GM23338 (cell line): ENCODE data around the gene FCN2.

Experiments
- CTCF ChIP-seq, 2 experiments: fragments of 200-600 bp in 1 of 2; sonication (generic) in 1 of 2; conservative IDR thresholded peaks; 2 replicates each; pipeline versions ENCODE4 v1.5.1 to v1.6.1; 2016 to 2017; ENCODE audit warnings: antibody characterized with exemption in 2 of 2, low read depth in 2 of 2, mild to moderate bottlenecking in 2 of 2, moderate library complexity in 1 of 2
- EZH2 ChIP-seq: fragments of 200-600 bp; sonication (generic); IDR thresholded peaks from one replicate; pipeline ENCODE4 v1.8.0; 2017; ENCODE audit warnings: antibody characterized with exemption, mild to moderate bottlenecking, low read depth; ENCODE audit not compliant: unreplicated experiment
- EZH2phosphoT487 ChIP-seq: fragments of 200-600 bp; sonication (generic); IDR thresholded peaks from one replicate; pipeline ENCODE4 v1.8.1; 2018; ENCODE audit warnings: antibody characterized with exemption; ENCODE audit not compliant: unreplicated experiment
- REST ChIP-seq: IDR thresholded peaks from one replicate; pipeline ENCODE4 v1.6.1; 2018; ENCODE audit warnings: antibody characterized with exemption; ENCODE audit not compliant: unreplicated experiment

GRCh38 chr9:134891713-134892112 is 11.1 kb downstream of the FCN2 start:
- TF ChIP-seq CTCF (conservative IDR thresholded peaks at IDR 0.05; ENCODE audit: low read depth in 2 of 2) = no peak
- no peak for TF ChIP-seq EZH2phosphoT487
- no peak for TF ChIP-seq REST
- TF ChIP-seq EZH2 = no peak
